GM18867 (cell line): ENCODE measurements around the gene MAST3.

Source experiments
- ATAC-seq: cut with Tn5 transposase; IDR thresholded peaks from one replicate; pipeline ENCODE4 v1.9.1; 2021; ENCODE audit warnings: mild to moderate bottlenecking, moderate library complexity; ENCODE audit not compliant: unreplicated experiment

MAST3 gene

DNA sequence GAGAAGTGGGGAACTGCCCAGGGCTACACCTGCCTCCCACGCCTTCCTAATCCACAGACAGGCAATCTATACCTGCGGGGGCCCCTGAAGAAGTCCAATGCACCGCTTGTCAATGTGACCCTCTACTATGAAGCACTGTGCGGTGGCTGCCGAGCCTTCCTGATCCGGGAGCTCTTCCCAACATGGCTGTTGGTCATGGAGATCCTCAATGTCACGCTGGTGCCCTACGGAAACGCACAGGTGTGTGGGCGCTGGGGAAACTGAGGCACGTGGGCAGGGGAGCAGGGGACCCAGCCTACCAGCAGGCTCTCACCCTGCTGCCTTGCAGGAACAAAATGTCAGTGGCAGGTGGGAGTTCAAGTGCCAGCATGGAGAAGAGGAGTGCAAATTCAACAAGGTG, 77.4 kb downstream of the MAST3 start:
- no peak for ATAC-seq

DNA sequence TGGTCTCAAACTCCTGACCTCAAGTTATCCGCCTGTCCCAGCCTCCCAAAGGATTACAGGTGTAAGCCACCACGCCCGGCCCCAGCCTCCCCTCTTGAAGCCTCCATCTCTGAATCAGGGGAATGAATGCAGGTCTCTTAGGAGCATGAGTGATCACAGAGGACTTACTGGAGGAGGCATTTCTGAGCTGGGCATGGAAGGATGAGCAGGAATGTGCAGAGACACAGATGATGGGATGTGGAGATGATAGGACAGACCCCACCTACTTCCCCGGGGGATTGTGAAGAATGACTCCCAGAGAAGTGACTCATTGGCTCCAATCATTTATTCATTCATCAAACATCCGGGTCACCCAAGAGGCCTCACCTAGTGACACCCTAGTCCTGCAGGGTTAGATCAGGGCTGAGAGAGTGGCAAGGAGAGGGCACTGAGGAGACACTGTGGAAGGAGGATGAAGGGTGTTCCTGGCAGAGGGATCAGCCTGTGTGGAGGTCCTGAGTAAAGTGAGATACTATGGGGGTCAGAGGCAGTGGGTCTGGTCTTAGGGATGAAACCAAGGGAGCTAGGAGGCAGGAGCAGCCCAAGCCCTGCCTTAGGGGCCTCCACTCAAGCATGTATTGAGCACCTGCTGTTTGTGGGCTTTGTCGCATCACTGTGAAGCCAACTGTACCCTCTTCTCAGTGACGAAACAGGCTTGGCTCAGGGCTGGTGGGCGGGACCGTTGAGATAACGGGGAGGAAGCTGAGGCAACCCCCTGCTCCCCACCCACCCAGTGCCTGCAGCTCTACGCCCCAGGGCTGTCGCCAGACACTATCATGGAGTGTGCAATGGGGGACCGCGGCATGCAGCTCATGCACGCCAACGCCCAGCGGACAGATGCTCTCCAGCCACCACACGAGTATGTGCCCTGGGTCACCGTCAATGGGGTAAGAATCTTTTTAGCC, 79.1 kb downstream of the MAST3 start:
- ATAC-seq: no peak

DNA sequence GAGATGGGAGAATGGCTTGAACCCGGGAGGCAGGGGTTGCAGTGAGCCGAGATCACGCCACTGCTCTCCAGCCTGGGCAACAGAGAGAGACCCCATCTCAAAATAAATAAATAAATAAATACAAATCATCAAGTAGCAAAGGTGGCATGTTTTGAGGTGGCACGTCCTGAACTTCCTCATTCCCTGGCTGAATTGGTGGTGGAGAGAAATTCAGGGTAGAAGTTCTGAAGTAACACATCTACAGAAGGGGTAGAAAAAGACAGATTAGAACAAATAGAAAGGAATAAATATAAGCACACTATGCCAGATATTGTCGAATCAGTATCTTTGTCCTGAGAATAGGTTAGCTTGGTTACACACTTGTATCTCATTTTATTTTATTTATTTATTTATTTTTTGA, 82.4 kb downstream of the MAST3 start:
- no peak for ATAC-seq

DNA sequence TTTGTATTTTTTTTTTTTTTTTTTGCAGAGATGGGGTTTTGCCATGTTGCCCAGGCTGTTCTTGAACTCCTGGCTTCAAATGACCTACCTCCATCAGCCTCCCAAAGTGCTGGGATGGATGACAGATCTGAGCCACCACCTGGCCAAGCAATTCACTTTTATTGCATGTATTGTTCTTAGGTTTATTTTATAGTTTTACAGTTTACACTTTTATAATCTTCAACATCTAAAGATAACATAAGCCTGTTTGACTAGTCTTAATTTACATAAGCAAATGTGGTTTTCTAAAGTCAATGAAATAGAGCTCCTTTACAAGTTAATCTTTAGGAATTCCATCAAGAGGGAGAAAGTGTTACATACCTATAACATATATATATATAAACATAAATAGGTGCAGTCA, 86.0 kb downstream of the MAST3 start:
- ATAC-seq: no peak

DNA sequence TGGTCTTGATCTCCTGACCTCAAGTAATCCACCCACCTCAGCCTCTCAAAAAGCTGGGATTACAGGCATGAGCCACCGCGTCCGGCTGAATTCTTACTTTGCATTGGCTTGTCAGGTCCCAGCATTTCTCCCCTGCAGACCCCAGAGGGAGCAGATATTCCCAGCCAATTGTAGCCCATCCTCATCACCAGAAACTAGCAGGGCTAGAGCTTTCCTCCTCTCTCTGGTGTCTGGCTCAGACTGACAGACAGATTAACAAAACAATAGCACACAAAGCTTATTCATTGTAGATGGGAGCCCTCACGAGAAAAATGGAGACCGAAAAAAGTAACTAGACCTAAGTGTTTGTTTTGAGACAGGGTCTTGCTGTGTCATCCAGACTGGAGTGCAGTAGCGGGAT, 88.0 kb downstream of the MAST3 start:
- no peak for ATAC-seq

DNA sequence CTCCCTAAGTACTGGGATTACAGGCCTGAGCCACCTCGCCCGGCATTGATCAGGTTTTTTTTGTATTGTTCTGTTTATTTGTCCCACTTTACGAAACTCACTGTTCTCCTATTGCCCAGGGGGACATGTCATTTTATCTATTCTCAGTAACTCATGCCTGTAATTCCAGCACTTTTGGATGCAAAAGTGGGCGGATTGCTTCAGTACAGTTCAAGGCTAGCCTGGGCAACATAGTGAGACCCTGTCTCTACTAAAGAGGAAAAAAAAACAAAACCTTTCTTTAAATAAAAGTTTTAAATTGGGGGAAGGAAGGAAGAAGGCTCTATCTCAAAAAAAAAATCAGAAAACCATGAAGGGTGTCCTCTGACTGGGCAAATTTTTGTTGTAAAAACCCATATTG, 92.7 kb downstream of the MAST3 start:
- ATAC-seq: no peak

DNA sequence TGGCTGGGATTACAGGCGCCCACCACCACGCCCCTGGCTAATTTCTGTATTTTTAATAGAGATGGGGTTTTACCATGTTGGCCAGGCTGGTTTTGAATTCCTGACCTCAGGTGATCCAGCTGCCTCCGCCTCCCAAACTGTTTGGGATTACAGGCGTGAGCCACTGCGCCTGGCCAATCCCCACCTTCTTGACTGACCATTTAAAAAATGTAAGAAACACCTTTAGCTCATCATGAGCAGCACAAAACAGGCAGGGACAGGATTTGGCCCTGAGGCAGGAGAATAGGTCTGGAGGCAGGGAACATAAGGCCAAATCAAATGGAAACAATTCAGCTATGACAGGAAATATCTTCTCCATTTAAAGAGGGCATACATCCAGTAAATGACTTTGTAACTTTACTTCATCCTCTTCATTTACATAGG, 94.1 kb downstream of the MAST3 start:
- no peak for ATAC-seq

DNA sequence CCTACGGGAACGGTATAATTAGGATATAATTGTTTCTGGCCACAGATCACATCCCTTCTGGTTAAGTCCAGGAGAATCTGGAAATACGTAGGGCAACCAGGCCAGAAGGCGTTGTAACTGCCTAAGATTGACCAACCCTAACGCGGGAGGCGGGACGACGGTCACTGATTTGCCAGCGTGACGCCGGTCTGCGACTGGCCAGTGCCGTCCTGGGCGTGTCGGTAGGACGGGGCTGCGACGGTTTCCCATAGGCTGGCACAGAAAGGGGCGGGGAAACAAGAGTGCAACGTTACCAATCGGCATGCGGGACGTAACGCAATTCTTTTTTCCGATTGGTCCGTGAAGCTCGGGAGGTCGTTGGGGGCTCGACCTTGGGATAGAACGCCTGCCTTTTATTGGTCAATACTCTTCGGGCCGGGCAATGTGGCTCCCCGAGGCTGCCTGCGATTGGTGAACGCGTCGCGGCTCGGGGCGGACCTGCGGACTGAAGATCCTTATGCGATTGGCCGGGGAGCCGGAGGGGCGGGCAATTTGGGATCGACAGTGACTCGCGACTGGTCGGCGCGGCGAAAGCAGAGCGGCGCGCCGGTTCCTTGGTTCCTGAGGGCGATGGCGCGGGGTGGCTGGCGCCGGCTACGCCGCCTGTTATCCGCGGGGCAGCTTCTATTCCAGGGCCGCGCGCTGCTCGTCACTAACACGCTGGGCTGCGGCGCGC, 95.3 kb downstream of the MAST3 start, which contains the start of gene MPV17L2:
TSS of gene MPV17L2 (plus strand) at position 546 of the 715 bp plus-strand sequence. CDS start at position 610, 64 bp downstream.
- peak; percentile 85 for ATAC-seq

DNA sequence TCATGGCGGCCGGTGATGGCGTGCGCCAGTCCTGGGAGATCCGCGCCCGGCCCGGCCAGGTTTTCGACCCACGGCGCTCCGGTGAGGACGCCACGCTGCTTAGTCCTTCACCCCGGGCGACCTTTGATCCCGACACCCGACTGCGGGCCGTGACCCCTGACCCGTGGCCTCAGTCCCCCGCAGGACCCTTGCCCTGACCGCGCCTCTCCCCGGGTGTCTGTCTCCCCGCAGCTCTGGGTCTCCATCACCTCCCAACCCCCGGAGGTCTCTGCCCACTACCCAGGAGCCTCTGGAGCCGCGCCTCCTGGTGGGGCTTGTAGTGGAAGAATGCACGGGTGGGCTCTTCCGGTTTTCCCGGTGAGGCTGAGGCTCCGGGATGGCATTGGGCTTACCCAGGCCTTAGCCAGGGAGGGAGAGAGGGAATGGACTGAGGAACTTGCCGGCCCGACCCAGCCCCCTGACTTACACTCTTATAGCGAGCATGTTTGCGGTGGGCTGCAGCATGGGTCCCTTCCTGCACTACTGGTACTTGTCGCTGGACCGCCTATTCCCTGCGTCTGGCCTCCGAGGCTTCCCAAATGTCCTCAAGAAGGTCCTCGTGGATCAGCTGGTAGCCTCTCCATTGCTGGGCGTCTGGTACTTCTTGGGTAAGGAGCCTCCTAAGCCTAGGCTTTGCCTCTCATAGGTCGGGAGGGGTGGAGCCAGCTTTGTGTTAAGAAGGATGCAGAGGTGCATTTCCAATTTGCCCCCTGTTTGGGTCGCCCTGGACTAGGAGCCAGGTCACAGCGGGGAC, 96.0 kb downstream of the MAST3 start:
- no peak for ATAC-seq

DNA sequence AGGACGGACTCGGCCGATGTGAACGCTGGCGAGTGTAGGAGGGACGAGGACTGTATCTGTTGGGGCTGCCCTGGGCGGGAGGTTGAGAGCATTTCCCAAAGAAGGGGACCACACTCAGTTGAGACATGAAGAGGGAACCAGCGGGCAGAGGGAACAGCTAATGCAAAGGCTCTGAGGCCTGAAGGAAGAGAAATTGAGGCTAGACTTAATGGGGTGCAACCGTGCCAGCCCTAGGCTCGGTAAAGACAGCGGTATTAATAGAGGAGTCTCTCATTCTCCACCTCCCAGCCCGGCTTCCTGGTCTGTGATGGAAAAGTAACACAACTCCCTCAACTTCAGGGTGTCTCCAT, 96.6 kb downstream of the MAST3 start:
- ATAC-seq: no peak

DNA sequence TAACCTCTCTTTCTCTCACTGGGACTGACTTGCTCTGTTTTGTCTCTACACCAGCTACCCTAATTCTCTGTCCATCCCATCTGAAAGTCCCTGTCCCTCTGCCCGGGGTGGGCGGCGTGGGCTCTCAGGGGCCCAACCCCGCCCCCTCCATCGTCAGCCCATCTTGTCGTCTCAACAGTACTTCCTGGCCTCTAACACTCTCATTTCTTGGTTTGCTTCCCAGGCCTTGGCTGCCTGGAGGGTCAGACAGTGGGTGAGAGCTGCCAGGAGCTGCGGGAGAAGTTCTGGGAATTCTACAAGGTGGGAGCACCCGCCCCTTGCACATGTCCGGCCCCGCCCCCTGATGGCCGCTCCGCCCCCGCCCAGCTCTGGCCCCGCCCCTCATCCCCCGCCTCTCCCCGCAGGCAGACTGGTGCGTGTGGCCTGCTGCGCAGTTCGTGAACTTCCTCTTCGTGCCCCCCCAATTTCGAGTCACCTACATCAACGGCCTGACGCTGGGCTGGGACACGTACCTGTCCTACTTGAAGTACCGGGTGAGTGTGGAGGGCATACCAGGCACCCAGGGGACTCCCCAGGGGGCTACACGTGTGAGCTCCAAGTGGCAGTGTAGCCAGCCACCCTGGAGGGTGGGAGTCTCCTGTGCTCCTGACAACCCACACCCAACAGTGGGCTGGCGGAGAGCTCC, 97.1 kb downstream of the MAST3 start:
- ATAC-seq: no peak

DNA sequence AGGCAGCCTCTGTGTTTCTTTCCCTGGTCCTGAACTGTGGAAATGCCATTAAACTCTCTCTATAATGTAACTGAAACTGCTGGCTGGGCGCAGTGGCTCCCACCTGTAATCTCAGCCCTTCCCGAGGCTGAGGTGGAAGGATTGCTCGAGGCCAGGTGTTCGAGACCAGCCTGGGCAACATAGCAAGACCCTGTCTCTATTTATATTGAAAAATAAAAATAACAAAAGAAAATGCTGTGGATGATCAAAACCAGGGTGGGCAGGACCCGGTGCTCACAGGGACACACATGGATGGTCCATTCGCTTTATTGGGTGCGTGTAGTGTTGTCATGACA, 98.9 kb downstream of the MAST3 start:
- no peak for ATAC-seq

DNA sequence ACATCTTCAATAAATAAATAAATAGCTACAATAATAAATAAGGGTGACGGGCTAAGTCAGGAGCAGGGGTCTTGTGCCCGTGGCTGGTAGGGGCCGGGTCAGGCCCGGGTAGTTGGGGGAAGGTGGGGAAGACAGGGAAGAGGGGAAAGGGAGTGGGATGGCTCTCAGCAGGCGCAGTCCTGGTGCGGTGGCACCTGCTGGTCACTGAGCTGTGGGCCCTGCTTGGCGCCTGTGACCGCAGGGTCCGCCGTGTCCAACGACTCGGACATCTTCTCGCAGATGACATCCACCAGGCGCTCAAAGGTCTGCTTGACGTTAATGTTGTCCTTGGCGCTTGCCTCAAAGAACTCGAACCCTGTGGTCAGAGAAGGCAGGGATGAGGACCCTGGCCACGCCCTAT, 99.7 kb downstream of the MAST3 start:
- ATAC-seq: no peak

DNA sequence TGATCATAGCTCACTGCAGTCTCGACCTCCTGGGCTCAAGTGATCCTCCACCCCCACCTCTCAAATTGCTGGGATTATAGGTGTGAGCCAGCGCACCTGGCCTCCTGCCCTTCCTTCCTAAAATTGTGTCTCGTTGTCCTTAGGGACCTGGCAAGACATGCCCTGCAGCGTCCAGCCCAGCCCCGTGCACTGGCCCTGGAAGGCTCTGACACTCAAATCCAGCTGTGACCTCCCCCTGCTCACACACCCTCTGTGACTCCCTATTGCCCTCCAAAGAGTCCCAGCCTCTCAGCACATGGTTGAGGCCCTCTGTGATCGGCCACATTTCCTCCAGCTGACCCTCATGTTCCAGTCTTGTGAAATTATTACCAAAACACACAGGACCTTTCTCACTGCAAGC, 100.4 kb downstream of the MAST3 start:
- ATAC-seq: no peak

DNA sequence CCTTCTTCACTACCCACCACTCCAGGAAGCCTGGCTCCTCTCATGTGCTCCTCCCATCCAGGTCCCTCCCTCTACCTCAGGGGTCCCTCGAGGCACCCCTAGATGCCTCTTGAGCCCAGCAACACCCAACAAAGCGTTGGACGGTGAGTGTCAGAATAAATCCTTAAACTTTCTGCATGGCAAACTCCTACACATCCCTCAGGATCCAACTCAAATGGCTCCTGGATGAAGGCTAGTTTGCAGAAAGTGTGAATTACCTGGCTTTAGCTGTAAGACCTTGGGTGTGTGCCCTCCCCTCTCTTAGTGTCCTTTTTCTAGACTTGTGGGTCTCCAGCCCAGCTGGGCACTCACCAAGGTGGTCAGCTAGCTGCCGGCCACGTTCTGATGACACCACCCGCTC, 100.8 kb downstream of the MAST3 start:
- ATAC-seq: no peak
